PC-9 (cell line): ENCODE results near the gene DNAH9. TPM values are rescaled to one million over a fixed set of nuclear protein-coding genes. Genes with fewer than 3 reads are reported as not detected.

Source experiments
- BruUV-seq: library from RNA; stranded (reverse); fragments of 400-500 nt; replicated peaks from 2 replicates; lab custom pipeline; 2021; lab: Mats Ljungman, UMichigan
- CTCF ChIA-PET: fragments of 300-600 bp; sonication (Branson Sonifier 250); formaldehyde crosslinking; loops from one replicate; lab custom pipeline; 2022; ENCODE audit warnings: antibody characterized with exemption; lab: Charles Lee
- POLR2A ChIA-PET: fragments of 300-600 bp; sonication (Branson Sonifier 250); formaldehyde crosslinking; loops from one replicate; lab custom pipeline; 2022; ENCODE audit warnings: antibody characterized with exemption; ENCODE audit not compliant: unreplicated experiment; lab: Charles Lee
- DNase-seq, 2 experiments: peaks; one replicate each; pipeline versions ENCODE4 v3.0.0 to v3.0.0-alpha.2; 2015 to 2022; ENCODE audit warnings: mixed read lengths in 1 of 2
- H2AFZ ChIP-seq: fragments of 200-600 bp; sonication (generic); 2 replicates; pipeline ENCODE4 v1.8.1; 2017; ENCODE audit warnings: antibody characterized with exemption
- H3F3A ChIP-seq: fragments of 200-600 bp; sonication (generic); 2 replicates; pipeline ENCODE4 v1.8.1; 2017; ENCODE audit warnings: antibody characterized with exemption, mild to moderate bottlenecking, low read depth; ENCODE audit not compliant: insufficient read depth
- H3K27ac ChIP-seq: fragments of 200-600 bp; sonication (generic); 2 replicates; pipeline ENCODE4 v1.6.1; 2016; ENCODE audit warnings: mixed run types
- H3K27me3 ChIP-seq: fragments of 200-600 bp; sonication (generic); 2 replicates; pipeline ENCODE4 v1.6.1; 2016; ENCODE audit warnings: low read depth, mixed run types; ENCODE audit not compliant: insufficient read depth
- H3K36me3 ChIP-seq: fragments of 200-600 bp; sonication (generic); 2 replicates; pipeline ENCODE4 v1.6.1; 2016; ENCODE audit warnings: low read depth, mixed run types
- H3K4me1 ChIP-seq: fragments of 200-600 bp; sonication (generic); replicated peaks from 2 replicates; pipeline ENCODE4 v1.6.1; 2016; ENCODE audit warnings: mixed run types; ENCODE audit not compliant: insufficient read depth
- H3K4me2 ChIP-seq: fragments of 200-600 bp; sonication (generic); 2 replicates; pipeline ENCODE4 v1.6.1; 2017; ENCODE audit warnings: mixed run types
- H3K4me3 ChIP-seq: fragments of 200-600 bp; sonication (generic); 2 replicates; pipeline ENCODE4 v1.6.1; 2016; ENCODE audit warnings: mixed run types
- H3K79me2 ChIP-seq: fragments of 200-600 bp; sonication (generic); 2 replicates; pipeline ENCODE4 v1.6.1; 2017; ENCODE audit warnings: low read depth, mixed run types
- H3K9me2 ChIP-seq: fragments of 200-600 bp; sonication (generic); 2 replicates; pipeline ENCODE4 v1.8.1; 2017; ENCODE audit warnings: mild to moderate bottlenecking; ENCODE audit not compliant: insufficient read depth
- H3K9me3 ChIP-seq: fragments of 200-600 bp; sonication (generic); 2 replicates; pipeline ENCODE4 v1.8.1; 2016; ENCODE audit warnings: low read depth; ENCODE audit not compliant: insufficient read depth
- H4K20me1 ChIP-seq: fragments of 200-600 bp; sonication (generic); 2 replicates; pipeline ENCODE4 v1.8.1; 2017; ENCODE audit not compliant: insufficient read depth
- CTCF ChIP-seq: fragments of 200-600 bp; sonication (generic); conservative IDR thresholded peaks from 2 replicates; pipeline ENCODE4 v1.6.1; 2017; ENCODE audit warnings: mixed run types, antibody characterized with exemption, mild to moderate bottlenecking, moderate library complexity
- EZH2 ChIP-seq: fragments of 200-600 bp; sonication (generic); IDR thresholded peaks from 2 replicates; pipeline ENCODE4 v1.8.0; 2017; ENCODE audit warnings: antibody characterized with exemption, low read depth
- intact Hi-C: fragments of 100-400 bp; cut with micrococcal nuclease; formaldehyde crosslinking; loops from one replicate; pipeline ENCODE4 v1.10.0; 2022; ENCODE audit not compliant: unreplicated experiment
- total RNA-seq: library from RNA; stranded (reverse); gene quantifications from 2 replicates; pipeline ENCODE4 v1.2.3, GENCODE V29; 2021

Gene DNAH9
- total RNA-seq, 1 experiment from 2014 or later, result not detected

GRCh38 chr17:11898526-11899235 is 300.4 kb downstream of the DNAH9 start:
- Histone ChIP-seq H3K9me3 (no peaks in the 10 kb centered on the region), H3K4me1 (no peaks in the 10 kb centered on the region), H4K20me1 (no peaks in the 10 kb centered on the region), H3F3A (no peaks in the 10 kb centered on the region), H3K79me2 (no peaks in the 10 kb centered on the region), H3K27me3 (peaks cover 6% of the 10 kb centered on the region; the same call in 1 of the 2 replicates), H3K27ac (no peak overlapping the region), H2AFZ (no peak overlapping the region), H3K4me2 (no peak overlapping the region), H3K4me3 (no peak overlapping the region), H3K36me3 (no peaks in the 10 kb centered on the region), H3K9me2 (no peaks in the 10 kb centered on the region)
- BruUV-seq, result no TSS peak
- TF ChIP-seq EZH2 (no peak), CTCF (no peak)
- ChIA-PET CTCF (no interaction called here), POLR2A (no interaction called here)
- intact Hi-C loops, result no loop called here
- no peak for DNase-seq

- intact Hi-C loops, result no loop called here
- POLR2A ChIA-PET, result no interaction called here
- H2AFZ ChIP-seq, result no peak overlapping the region
These were observed 301.3 kb downstream of the DNAH9 start for GRCh38 chr17:11899537-11899942.

GRCh38 chr17:11900041-11900476 is 301.8 kb downstream of the DNAH9 start:
- Histone ChIP-seq H2AFZ (no peak overlapping the region), H3K4me2 (no peak overlapping the region), H3K9me3 (no peaks in the 10 kb centered on the region), H3K9me2 (no peaks in the 10 kb centered on the region), H3K79me2 (no peaks in the 10 kb centered on the region), H3K4me1 (no peaks in the 10 kb centered on the region), H3K27me3 (peaks cover 6% of the 10 kb centered on the region; the same call in 1 of the 2 replicates), H3F3A (no peaks in the 10 kb centered on the region), H3K27ac (no peak overlapping the region), H3K36me3 (no peaks in the 10 kb centered on the region), H3K4me3 (no peak overlapping the region), H4K20me1 (no peaks in the 10 kb centered on the region)
- intact Hi-C loops, result no loop called here
- BruUV-seq, result no TSS peak
- POLR2A ChIA-PET, result no interaction called here
- TF ChIP-seq CTCF (no peak), EZH2 (no peak)
- CTCF ChIA-PET, result no interaction called here
- no peak for DNase-seq

More at GRCh38 chr17:11899537-11899942, 301.3 kb downstream of the DNAH9 start:
- Histone ChIP-seq H3K4me2 (no peak overlapping the region), H3K27ac (no peak overlapping the region), H3K9me3 (no peaks in the 10 kb centered on the region), H3K9me2 (no peaks in the 10 kb centered on the region), H4K20me1 (no peaks in the 10 kb centered on the region), H3K4me1 (no peaks in the 10 kb centered on the region), H3K36me3 (no peaks in the 10 kb centered on the region), H3F3A (no peaks in the 10 kb centered on the region), H3K27me3 (peaks cover 6% of the 10 kb centered on the region; the same call in 1 of the 2 replicates), H3K79me2 (no peaks in the 10 kb centered on the region), H3K4me3 (no peak overlapping the region)
- BruUV-seq, result no TSS peak
- DNase-seq, result no peak
- TF ChIP-seq CTCF (no peak), EZH2 (no peak)
- CTCF ChIA-PET, result no interaction called here
